ENCODE results near the gene FNDC5. TPM values are rescaled to one million over a fixed set of nuclear protein-coding genes. Genes with fewer than 3 reads are reported as not detected.

FNDC5 gene
- total and polyA plus RNA-seq, 4 donors: 44.9 to 82.0 (median 70.7) TPM

GRCh38 chr1:32886004-32886827, 15.5 kb upstream of the FNDC5 start, which contains the start of gene HPCA:
Gene HPCA, plus strand, starts transcription at chr1:32886491. Its CDS starts 2,408 bp downstream, at chr1:32888899.
- H3K27ac ChIP-seq (ENCODE audit: low read depth, low read length): no peak within 1 kb of the TSS
- H3K4me1 ChIP-seq (ENCODE audit: control insufficient read depth, insufficient read depth, low read length): peaks cover 51% of the 10 kb centered on the region
- peak in 2 of 6 donors; percentile 50 to 66 for DNase-seq (ENCODE audit: low read depth in 4 of 6, low spot score in 6 of 6)
- peaks cover 12% of the 10 kb centered on the region for H3K36me3 ChIP-seq (ENCODE audit: control insufficient read depth, insufficient read depth, low read length)
- peak within 1 kb of the TSS; percentile 29 for H3K4me3 ChIP-seq (ENCODE audit: low read depth, low read length)
- H3K9me3 ChIP-seq (ENCODE audit: control insufficient read depth, insufficient read depth, low read length): no peaks in the 10 kb centered on the region
- peaks cover 22% of the 10 kb centered on the region for H3K27me3 ChIP-seq (ENCODE audit: control insufficient read depth, insufficient read depth, low read length)
- WGBS (ENCODE audit: insufficient coverage): under 1% methylated on average over 76 of the region's 79 CpGs

- H3K9me3 ChIP-seq (ENCODE audit: control insufficient read depth, insufficient read depth, low read length): no peaks in the 10 kb centered on the region
- H3K4me1 ChIP-seq (ENCODE audit: control insufficient read depth, insufficient read depth, low read length): peaks cover 54% of the 10 kb centered on the region
- H3K4me3 ChIP-seq (ENCODE audit: low read depth, low read length): peak overlapping the region; percentile 29
- H3K27ac ChIP-seq (ENCODE audit: low read depth, low read length): no peak overlapping the region
- H3K27me3 ChIP-seq (ENCODE audit: control insufficient read depth, insufficient read depth, low read length): peaks cover 20% of the 10 kb centered on the region
- 14% methylated on average over 8 of the region's 8 CpGs for WGBS (ENCODE audit: insufficient coverage)
- peak in 1 of 6 donors; percentile 73 for DNase-seq (ENCODE audit: low read depth in 4 of 6, low spot score in 6 of 6)
- H3K36me3 ChIP-seq (ENCODE audit: control insufficient read depth, insufficient read depth, low read length): peaks cover 7% of the 10 kb centered on the region
These were observed 14.9 kb upstream of the FNDC5 start for GRCh38 chr1:32885676-32886003.

- Histone ChIP-seq H3K36me3 (ENCODE audit: control insufficient read depth, insufficient read depth, low read length) (peaks cover 6% of the 10 kb centered on the region), H3K27me3 (ENCODE audit: control insufficient read depth, insufficient read depth, low read length) (peaks cover 20% of the 10 kb centered on the region), H3K4me1 (ENCODE audit: control insufficient read depth, insufficient read depth, low read length) (peaks cover 54% of the 10 kb centered on the region), H3K4me3 (ENCODE audit: low read depth, low read length) (no peak overlapping the region), H3K9me3 (ENCODE audit: control insufficient read depth, insufficient read depth, low read length) (no peaks in the 10 kb centered on the region), H3K27ac (ENCODE audit: low read depth, low read length) (no peak overlapping the region)
- WGBS (ENCODE audit: insufficient coverage): 35% methylated on average over 12 of the region's 12 CpGs
- DNase-seq (ENCODE audit: low read depth in 4 of 6, low spot score in 6 of 6): no peak
These were observed 14.0 kb upstream of the FNDC5 start for GRCh38 chr1:32884726-32885125.

- DNase-seq (ENCODE audit: low read depth in 4 of 6, low spot score in 6 of 6): no peak
- peaks cover 4% of the 10 kb centered on the region for H3K36me3 ChIP-seq (ENCODE audit: control insufficient read depth, insufficient read depth, low read length)
- WGBS (ENCODE audit: insufficient coverage): 60% methylated on average over 2 of the region's 4 CpGs
- peaks cover 20% of the 10 kb centered on the region for H3K27me3 ChIP-seq (ENCODE audit: control insufficient read depth, insufficient read depth, low read length)
- H3K4me3 ChIP-seq (ENCODE audit: low read depth, low read length): no peak overlapping the region
- H3K27ac ChIP-seq (ENCODE audit: low read depth, low read length): no peak overlapping the region
- H3K9me3 ChIP-seq (ENCODE audit: control insufficient read depth, insufficient read depth, low read length): no peaks in the 10 kb centered on the region
- H3K4me1 ChIP-seq (ENCODE audit: control insufficient read depth, insufficient read depth, low read length): peaks cover 54% of the 10 kb centered on the region
These were observed 13.3 kb upstream of the FNDC5 start for GRCh38 chr1:32884032-32884372.

GRCh38 chr1:32883338-32884031, 12.8 kb upstream of the FNDC5 start:
- no peak for DNase-seq (ENCODE audit: low read depth in 4 of 6, low spot score in 6 of 6)
- H3K4me1 ChIP-seq (ENCODE audit: control insufficient read depth, insufficient read depth, low read length): peaks cover 59% of the 10 kb centered on the region
- no peak overlapping the region for H3K27ac ChIP-seq (ENCODE audit: low read depth, low read length)
- 70% methylated on average over 2 of the region's 7 CpGs for WGBS (ENCODE audit: insufficient coverage)
- no peaks in the 10 kb centered on the region for H3K9me3 ChIP-seq (ENCODE audit: control insufficient read depth, insufficient read depth, low read length)
- H3K4me3 ChIP-seq (ENCODE audit: low read depth, low read length): no peak overlapping the region
- no peaks in the 10 kb centered on the region for H3K36me3 ChIP-seq (ENCODE audit: control insufficient read depth, insufficient read depth, low read length)
- H3K27me3 ChIP-seq (ENCODE audit: control insufficient read depth, insufficient read depth, low read length): peaks cover 20% of the 10 kb centered on the region

GRCh38 chr1:32881871-32882850, 11.4 kb upstream of the FNDC5 start:
- 14% methylated on average over 18 of the region's 22 CpGs for WGBS (ENCODE audit: insufficient coverage)
- peak in 2 of 6 donors; percentile 84 to 94 for DNase-seq (ENCODE audit: low read depth in 4 of 6, low spot score in 6 of 6)
- Histone ChIP-seq H3K27ac (ENCODE audit: low read depth, low read length) (no peak overlapping the region), H3K4me3 (ENCODE audit: low read depth, low read length) (no peak overlapping the region), H3K9me3 (ENCODE audit: control insufficient read depth, insufficient read depth, low read length) (no peaks in the 10 kb centered on the region), H3K4me1 (ENCODE audit: control insufficient read depth, insufficient read depth, low read length) (peaks cover 66% of the 10 kb centered on the region), H3K27me3 (ENCODE audit: control insufficient read depth, insufficient read depth, low read length) (peaks cover 14% of the 10 kb centered on the region), H3K36me3 (ENCODE audit: control insufficient read depth, insufficient read depth, low read length) (no peaks in the 10 kb centered on the region)

- no peak for DNase-seq (ENCODE audit: low read depth in 4 of 6, low spot score in 6 of 6)
- peaks cover 67% of the 10 kb centered on the region for H3K4me1 ChIP-seq (ENCODE audit: control insufficient read depth, insufficient read depth, low read length)
- H3K27ac ChIP-seq (ENCODE audit: low read depth, low read length): no peak overlapping the region
- WGBS (ENCODE audit: insufficient coverage): 79% methylated on average over 5 of the region's 5 CpGs
- H3K36me3 ChIP-seq (ENCODE audit: control insufficient read depth, insufficient read depth, low read length): no peaks in the 10 kb centered on the region
- H3K4me3 ChIP-seq (ENCODE audit: low read depth, low read length): no peak overlapping the region
- H3K9me3 ChIP-seq (ENCODE audit: control insufficient read depth, insufficient read depth, low read length): no peaks in the 10 kb centered on the region
- peaks cover 7% of the 10 kb centered on the region for H3K27me3 ChIP-seq (ENCODE audit: control insufficient read depth, insufficient read depth, low read length)
These were observed 10.6 kb upstream of the FNDC5 start for GRCh38 chr1:32881291-32881690.

GRCh38 chr1:32878637-32879041, 7.9 kb upstream of the FNDC5 start:
- Histone ChIP-seq H3K4me1 (ENCODE audit: control insufficient read depth, insufficient read depth, low read length) (peaks cover 46% of the 10 kb centered on the region), H3K36me3 (ENCODE audit: control insufficient read depth, insufficient read depth, low read length) (no peaks in the 10 kb centered on the region), H3K4me3 (ENCODE audit: low read depth, low read length) (no peak overlapping the region), H3K9me3 (ENCODE audit: control insufficient read depth, insufficient read depth, low read length) (no peaks in the 10 kb centered on the region), H3K27ac (ENCODE audit: low read depth, low read length) (no peak overlapping the region), H3K27me3 (ENCODE audit: control insufficient read depth, insufficient read depth, low read length) (no peaks in the 10 kb centered on the region)
- WGBS (ENCODE audit: insufficient coverage): 60% methylated on average over 3 of the region's 5 CpGs
- DNase-seq (ENCODE audit: low read depth in 4 of 6, low spot score in 6 of 6): no peak

GRCh38 chr1:32878183-32878582, 7.5 kb upstream of the FNDC5 start:
- H3K4me1 ChIP-seq (ENCODE audit: control insufficient read depth, insufficient read depth, low read length): peaks cover 46% of the 10 kb centered on the region
- no peak overlapping the region for H3K4me3 ChIP-seq (ENCODE audit: low read depth, low read length)
- H3K27ac ChIP-seq (ENCODE audit: low read depth, low read length): no peak overlapping the region
- peak in 2 of 6 donors; percentile 70 to 89 for DNase-seq (ENCODE audit: low read depth in 4 of 6, low spot score in 6 of 6)
- no peaks in the 10 kb centered on the region for H3K36me3 ChIP-seq (ENCODE audit: control insufficient read depth, insufficient read depth, low read length)
- H3K27me3 ChIP-seq (ENCODE audit: control insufficient read depth, insufficient read depth, low read length): no peaks in the 10 kb centered on the region
- no peaks in the 10 kb centered on the region for H3K9me3 ChIP-seq (ENCODE audit: control insufficient read depth, insufficient read depth, low read length)
- 41% methylated on average over 6 of the region's 6 CpGs for WGBS (ENCODE audit: insufficient coverage)
